ENCODE measurements around the gene PLEKHA6.

PLEKHA6 gene, protein sequence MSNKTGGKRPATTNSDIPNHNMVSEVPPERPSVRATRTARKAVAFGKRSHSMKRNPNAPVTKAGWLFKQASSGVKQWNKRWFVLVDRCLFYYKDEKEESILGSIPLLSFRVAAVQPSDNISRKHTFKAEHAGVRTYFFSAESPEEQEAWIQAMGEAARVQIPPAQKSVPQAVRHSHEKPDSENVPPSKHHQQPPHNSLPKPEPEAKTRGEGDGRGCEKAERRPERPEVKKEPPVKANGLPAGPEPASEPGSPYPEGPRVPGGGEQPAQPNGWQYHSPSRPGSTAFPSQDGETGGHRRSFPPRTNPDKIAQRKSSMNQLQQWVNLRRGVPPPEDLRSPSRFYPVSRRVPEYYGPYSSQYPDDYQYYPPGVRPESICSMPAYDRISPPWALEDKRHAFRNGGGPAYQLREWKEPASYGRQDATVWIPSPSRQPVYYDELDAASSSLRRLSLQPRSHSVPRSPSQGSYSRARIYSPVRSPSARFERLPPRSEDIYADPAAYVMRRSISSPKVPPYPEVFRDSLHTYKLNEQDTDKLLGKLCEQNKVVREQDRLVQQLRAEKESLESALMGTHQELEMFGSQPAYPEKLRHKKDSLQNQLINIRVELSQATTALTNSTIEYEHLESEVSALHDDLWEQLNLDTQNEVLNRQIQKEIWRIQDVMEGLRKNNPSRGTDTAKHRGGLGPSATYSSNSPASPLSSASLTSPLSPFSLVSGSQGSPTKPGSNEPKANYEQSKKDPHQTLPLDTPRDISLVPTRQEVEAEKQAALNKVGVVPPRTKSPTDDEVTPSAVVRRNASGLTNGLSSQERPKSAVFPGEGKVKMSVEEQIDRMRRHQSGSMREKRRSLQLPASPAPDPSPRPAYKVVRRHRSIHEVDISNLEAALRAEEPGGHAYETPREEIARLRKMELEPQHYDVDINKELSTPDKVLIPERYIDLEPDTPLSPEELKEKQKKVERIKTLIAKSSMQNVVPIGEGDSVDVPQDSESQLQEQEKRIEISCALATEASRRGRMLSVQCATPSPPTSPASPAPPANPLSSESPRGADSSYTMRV

DNA sequence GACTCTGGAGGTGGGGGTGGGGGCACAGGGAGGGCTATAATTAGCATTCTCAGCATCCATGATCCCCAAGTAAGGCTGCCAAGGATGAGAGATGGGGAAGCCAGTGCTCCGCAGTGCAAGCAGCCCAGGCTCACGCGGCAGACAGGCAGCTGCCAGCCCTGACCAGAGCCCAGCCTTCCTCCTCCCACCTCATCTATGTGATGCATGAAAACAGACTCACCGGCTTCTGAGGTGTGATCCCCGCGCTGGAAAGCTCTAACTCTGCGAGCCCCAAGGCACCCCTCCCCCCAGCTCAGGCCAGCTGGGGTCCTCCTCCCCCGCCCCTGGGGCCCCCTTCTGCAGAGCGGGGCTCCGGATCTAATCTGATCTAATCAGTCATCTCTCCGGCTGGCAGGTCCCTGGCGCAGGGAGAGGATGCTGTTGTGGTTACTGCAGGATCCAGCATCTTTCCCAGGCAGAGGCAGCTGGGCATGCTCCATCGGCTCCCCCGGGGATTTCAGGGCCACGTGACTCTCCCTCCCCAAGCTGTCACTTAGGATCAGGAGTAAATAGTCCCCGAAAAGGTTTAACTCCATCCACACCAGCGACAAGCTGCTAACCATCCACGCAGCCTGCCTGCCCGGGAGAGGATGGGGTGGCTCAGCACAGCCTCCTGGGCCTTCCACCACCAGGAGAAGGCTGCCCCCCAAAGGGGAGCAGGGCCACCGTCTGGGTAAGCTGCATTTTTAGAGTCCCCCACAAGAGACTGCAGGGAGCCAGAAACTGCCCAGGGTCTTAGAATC, at the start of gene PLEKHA6:
TSS of gene PLEKHA6 (minus strand) at position 456 of the 782 bp plus-strand sequence. CDS start 86,202 bp downstream, outside the sequence.
- DNase-seq = peak; percentile 71

DNA sequence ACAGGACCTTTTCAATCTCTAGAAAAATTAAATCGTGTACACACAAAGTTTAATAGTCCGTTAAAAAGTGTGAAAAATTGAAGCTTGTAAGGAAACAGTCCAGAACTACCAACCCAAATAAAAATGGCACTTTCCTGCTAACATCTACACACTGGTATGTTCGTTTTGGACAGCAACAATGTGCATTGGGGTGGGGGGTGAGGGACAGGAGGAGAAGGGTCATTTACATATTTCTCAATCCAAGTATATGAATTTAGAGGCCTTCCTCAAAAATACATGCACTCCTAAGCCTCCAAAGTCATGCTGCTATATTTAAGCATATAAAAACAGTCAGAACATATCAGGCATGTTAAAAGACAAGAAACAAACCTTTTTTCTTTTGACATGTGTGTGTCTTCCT, 49.4 kb upstream of the PLEKHA6 start:
- DNase-seq = no peak

DNA sequence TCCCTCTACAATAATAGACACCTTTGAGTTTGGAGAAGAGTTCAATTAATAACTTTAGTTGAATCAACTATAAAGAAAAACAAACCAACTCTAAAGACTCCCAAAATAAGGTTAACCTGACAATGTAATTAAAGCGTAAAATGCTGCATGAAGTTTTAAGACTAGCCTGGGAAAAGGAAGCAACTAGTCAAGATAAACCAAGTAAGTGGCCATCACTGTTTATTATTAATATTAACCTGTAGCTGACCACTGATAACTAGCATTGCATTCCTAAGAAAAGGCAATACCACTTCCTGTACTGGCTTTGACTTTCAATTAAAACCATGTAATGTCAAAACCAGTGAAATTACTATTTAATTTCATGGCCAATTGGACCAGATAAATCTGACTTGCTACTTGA, 48.9 kb upstream of the PLEKHA6 start:
- no peak for DNase-seq

DNA sequence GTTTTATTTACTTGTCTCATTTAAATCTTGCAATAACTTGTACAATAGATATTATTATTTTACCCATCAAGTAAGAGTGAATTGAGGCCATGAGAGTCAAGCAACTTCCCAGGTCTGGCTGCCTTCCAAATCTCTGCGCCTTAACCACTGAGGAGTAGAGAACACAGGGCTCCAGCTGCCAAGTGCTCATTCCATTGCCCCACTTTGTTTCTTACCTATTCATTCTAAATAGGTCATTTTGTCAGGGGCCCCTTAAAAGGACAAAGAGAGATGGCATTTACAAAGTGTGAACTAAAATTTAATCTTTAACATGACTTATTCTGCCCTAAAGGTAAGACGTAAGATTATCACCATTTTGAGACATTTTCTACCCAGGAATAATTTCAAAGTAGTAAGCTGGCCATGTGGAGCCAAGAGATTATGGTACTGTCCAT, 48.4 kb upstream of the PLEKHA6 start:
- DNase-seq = peak; percentile 24

DNA sequence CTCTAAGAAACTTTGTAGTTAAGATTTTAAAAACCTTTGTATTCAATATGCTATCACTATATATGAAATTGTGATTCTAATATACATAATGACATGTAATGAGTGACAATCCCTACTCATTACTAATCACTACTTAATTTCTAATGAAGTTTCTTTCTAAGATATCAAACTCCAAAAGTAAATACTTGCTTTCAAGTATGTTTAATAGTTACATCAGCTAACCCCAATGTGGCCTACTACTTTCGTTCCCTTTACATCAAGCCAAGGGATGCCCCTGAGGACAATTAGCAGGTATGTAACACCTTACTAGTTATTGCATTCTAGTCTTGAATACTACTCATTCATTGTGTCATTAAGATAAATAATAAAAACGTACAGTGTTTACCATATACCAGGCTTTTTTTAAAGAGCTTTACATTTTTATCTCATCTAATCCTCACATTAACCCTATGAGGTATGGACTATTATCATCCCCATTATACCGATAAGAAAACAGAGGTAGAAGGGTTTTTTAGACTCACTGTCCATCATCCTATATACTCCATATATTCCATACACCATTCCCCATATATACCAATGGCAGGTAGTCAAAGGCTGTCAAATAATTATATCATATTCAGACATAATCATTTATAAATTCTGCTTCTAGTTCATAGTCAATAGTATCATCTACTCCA, 47.7 kb upstream of the PLEKHA6 start:
- no peak for DNase-seq

DNA sequence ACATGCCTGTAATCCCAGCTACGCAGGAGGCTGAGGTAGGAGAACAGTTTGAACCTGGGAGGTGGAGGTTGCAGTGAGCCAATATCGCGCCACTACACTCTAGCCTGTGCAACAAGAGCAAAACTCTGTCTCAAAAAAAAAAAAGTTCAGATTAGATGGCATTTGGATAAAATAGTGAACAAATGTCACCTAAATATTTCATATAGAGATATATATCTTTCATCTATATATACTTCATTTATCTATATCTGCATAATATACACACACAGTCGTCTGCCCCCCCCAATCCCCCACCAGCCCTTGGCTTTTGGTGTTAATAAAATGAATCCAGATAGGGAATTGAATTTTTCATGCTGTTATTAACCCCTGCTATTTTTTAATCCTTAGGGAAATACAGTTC, 46.9 kb upstream of the PLEKHA6 start:
- no peak for DNase-seq

DNA sequence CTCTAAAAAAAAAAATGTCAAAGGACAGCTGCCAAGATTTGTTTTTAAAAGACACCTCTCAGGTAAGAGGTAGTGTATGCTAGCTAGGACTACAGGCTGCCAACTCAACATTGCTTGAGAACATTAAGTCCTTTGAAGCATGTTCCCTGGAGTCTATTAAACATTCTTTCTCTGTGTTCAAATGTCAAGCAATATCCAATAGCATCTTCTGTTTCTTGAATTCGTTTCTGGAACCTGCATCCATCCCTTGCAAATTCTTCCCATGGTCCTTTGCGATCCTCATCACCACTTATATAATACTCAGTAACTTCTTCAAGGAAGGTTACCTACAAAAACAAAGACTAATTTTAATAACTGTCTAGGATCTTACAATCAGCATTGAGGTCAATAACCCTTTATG, 46.3 kb upstream of the PLEKHA6 start:
- DNase-seq = no peak

DNA sequence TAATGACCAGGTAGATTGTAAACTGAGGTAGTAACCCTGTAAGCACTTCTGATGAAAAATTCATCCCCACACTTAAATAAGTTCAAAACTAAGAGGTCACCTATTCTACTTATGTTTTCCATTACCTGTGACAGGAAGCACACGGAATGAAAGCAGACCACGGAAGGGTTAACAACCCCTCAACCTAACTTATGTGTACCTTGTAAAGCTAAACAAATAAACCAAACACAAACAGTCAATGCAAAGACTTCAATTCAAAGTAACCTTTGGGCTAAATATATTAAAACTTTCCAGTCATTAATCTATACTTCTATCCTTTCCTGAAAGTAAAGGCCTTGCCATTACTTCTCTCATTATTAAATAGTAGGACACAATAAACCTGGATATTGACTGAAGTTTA, 44.9 kb upstream of the PLEKHA6 start:
- no peak for DNase-seq

DNA sequence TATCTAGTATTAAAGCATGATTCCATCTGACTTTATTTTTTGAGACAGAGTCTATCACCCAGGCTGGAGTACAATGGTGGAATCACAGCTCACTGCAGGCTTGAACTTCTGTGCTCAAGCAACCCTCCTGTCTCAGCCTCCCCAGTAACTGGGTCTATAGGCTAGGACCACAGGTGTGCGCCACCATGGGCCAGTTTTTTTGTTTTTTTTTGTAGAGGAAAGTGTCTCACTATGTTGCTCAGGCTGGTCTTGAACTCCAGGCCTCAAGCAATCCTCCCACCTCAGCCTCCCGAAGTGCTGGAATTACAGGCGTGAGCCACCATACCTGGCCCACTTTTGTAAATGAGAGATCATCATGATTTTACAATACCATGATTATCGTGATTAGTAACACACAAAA, 42.7 kb upstream of the PLEKHA6 start:
- DNase-seq = no peak

DNA sequence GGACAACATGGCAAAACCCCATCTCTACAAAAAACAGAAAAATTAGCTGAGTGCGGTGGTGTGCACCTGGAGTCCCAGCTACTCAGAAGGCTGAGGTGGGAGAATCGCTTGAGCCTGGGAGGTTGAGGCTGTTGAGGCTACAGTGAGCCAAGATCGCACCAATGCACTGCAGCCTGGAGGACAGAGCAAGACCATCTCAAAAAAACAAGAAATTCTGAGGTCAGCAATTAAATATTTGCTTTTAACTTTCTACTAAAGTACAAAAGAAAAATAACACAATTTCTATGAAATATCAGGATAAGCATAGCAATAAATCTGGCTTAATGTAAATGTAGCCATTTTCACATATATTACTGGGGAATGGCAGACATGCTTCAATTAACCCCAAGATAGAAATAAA, 42.0 kb upstream of the PLEKHA6 start:
- no peak for DNase-seq

DNA sequence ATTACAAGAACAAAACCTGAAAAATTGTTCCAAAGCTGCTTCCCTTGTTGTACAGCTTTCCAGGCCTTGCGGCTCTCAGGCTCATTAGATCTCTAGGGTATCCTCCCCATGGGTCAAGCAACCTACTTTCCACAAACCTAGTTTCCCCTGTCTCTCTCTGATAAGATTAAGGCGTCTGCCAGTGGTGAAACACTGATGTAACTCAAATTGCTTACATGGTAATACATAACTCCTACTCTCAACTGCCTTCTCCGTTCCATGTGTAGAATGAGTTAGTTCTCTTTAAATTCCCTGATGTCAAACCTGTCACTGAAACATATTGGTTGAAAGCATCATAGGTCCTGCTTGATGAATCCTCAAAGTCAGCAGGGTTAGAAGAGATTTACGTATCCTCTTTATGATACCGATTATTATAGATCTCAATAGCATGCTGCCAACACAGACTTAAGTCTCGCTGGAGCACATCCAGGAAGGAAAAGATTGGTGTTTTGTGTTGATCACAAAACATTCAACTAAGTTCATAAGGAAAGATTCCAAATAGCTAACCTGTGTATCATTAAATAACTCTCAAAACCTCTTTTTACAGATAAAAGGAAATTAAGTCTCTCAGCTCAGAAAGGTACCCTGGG, 41.3 kb upstream of the PLEKHA6 start:
- no peak for DNase-seq

DNA sequence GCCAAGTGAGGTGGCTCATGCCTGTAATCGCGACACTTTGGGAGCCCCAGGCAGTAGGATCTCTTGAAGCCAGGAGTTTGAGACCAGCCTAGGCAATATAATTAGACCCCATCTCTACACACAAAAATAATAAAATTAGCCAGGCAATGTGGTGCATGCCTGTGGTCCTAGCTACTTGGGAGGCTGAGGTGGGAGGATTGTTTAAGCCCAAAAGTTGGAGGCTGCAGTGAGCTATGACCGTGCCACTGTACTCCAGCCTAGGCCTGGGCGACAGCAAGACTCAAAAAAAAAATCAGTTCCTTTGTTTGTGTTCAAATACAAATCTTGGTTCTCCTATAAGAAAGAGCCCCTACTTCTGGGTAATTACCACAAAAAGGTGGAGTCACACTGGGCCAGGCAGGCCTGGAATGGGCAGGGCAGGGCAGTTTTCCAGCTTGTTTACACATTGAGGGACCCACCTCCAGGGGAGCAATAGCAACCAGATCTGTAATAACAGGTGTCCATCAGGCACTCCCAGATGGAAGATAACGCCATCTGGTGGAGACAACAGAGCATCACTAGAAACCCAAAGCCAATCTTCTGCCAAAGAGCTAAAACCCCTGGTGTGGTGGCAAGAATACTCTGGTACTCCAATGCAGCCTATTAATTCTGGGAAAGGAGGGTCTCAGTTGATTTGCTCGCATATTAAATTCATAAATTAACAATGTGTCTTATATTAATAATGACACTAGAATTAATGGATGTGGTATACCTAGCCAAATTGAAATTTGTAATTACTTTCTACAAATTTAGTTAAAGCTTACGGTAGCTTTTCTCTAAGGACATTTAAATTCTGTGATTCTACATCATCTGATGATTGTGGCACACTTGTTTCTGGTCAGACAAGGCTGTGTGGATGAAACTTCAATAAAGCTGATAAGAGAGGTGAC, 38.7 kb upstream of the PLEKHA6 start:
- peak; percentile 90 for DNase-seq

DNA sequence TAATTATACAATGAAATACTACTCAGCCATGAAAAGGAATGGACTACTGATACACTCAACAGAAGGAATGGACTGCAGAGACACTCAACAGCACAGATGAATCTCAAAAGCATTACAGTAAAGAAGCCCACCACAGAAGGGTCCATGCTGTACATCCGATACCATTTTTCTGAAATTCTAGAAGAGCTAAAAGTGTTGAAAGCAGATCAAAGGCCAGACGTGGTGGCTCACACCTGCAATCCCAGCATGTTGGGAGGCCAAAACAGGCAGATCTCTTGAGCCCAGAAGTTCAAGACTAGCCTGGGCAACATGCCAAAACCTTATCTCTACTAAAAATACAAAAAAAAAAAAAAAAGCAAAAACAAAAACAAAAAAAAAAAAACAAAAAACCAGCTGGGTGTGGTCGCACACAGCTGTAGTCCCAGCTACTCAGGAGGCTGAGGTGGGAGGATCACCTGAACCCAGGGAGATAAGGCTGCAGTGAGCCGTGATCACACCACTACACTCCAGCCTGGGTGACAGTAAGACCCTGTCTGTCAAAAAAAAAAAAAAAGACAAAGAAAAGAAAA, 36.4 kb upstream of the PLEKHA6 start:
- no peak for DNase-seq

DNA sequence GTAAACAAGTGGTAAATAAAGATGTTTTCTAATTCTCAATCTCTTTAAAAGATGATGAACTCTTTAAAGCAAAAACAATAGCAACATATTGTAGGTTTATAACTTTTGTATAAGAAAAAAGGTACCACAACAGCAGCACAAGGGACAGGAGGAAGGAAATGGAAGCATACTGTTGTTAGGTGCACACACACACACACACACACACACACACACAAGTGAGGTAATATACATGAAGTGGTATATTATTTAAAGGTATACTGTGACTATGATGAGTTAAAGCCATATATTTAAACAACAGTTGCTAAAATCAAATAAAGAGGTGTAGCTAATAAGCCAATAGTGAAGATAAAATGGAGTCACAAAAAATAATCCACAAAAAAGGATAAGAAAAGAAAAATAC, 31.9 kb upstream of the PLEKHA6 start:
- DNase-seq = no peak

DNA sequence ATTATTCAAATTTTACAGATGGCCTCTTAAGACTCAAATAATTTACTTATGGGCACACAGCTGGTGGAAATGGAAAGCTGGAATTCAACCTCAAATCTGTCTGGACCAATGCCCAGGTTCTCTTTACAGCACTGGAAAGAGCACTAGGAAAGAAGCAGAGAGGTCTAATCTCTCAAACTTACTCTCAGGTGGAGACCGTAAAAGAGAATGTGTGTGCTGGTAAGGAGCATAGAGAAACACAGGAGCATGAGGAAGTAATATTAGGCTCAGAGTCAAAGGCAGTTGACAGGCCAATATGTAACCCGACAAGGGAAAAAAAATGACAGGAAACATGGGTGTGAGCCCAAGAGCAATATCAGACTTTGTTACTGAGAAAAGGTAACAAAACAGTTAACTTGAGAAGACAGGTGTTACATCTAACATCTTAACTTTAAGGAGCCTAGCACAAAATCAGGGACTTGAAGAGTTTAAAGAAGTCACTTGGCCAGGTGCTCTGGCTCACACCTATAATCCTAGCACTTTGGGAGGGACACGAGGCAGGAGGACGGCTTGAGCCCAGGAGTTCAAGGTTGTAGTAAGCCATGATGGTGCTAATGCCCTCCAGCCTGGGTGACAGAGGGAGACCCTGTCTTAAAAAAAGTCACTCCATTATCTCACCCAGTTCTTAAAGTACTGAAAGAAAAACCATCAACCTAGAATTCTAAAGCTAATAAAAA, 31.2 kb upstream of the PLEKHA6 start:
- DNase-seq = no peak

DNA sequence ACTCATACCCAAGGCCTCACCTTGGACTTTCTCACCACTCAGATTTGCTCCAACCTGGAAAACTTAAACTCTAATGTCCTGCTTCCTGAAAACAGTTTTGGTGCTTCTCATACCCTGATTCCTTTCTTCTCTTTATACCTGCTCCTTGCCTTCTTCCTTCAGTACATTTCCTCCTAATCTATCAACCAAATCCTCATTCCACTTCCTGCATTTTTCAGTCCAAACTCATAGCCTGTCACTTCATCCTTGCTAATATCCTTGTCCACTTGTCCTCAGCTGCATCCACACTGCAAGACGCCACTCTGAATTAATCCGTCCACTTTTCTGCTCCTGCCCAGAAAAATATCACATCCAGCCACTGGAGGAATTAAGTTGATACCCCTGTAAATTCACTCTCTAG, 26.0 kb upstream of the PLEKHA6 start:
- DNase-seq = no peak

DNA sequence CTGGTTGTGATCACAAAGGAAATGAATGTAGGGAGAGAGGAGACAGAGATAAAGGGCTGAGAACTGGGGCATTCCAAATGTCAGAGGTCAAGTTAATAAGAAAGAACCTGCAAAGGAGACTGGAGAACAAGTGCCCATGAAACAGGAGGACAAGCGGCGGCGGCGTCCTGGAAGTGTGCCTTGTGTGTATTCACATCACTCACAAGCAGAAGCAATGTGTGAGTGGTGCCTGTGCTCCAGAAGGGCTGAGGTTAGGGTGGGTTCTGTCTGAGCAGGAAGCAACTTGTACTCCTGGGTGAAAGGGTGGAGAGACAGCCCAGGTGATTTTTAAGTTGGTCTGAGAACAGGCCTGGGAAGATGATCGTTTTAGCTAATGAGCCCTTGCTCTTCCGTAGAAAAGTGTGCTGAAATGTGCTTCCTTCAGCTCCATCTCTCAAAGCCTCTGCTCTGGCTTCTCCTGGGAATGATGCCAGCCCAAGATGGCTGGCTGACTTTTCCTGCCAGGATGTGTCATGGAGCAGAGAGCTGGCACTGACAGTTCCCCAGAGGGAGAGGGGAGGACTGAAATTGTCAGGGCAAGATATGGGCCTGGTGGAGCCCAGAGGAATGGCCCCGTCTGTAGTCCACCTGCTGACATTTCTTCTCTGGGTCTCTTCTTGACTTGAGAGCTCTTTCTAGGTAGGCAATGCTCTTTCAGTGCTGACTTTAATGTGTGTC, 25.1 kb upstream of the PLEKHA6 start:
- DNase-seq = no peak

DNA sequence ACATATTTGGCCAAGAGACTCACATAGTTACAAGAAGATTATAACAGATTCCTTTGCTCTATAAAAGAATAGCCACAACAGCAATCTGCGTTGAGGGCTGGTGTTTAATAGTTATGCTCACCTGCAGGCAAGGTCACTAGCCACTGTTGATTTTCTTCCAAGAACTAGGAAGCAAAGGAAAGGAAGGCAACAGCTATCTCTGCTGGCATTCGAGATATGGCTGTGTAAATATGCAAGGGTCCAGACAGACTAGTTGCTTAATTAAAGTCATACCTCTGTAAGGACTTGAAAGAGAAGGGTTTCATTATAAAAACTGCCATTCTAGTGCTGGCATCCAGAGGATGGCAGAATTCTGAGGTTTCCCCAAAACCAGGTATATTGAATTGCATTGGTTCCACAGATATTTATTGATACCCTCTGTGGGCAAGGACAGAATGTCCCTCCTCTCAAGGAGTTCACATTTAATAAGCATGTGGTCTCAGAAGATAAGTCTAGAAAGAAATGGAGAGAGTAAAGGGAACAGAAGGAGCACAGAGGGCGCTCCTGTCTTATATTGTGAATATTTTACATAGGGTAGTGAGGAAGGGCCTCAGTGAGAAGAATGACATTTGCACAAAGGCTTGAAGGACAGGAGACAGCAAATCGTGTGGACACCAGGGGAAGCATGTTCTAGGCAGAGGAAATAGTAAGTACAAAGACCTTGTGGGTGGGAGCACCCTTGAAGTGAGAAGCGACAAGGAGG, 23.6 kb upstream of the PLEKHA6 start:
- no peak for DNase-seq

Data from NCI-H345 (cell line).